Activated CD8-positive, alpha-beta T cell treated with anti-CD3 and anti-CD28 coated beads for 36 hours (primary cell): ENCODE results near the gene ANKZF1. TPM values are rescaled to one million over a fixed set of nuclear protein-coding genes. Genes with fewer than 3 reads are reported as not detected.

Experiments used
- ATAC-seq: fragments of 200-7000 bp; cut with Tn5 transposase; one replicate; pipeline ENCODE4 v1.10.0; 2021; ENCODE audit warnings: mild to moderate bottlenecking, moderate library complexity
- CTCF ChIA-PET: fragments of 350-600 bp; sonication (Branson Sonifier 250); formaldehyde crosslinking; loops from one replicate; lab custom pipeline; 2021; ENCODE audit warnings: antibody characterized with exemption; lab: Charles Lee
- POLR2A ChIA-PET: fragments of 350-600 bp; sonication (Branson Sonifier 250); formaldehyde crosslinking; loops from one replicate; lab custom pipeline; 2021; ENCODE audit warnings: antibody characterized with exemption; lab: Charles Lee
- DNase-seq: peaks from one replicate; pipeline ENCODE4 v3.0.0-alpha.2; 2020
- H3K27ac Mint-ChIP-seq: one replicate; pipeline ENCODE4 v1.8.0; 2021; ENCODE audit warnings: mild to moderate bottlenecking, mixed read lengths
- H3K27me3 Mint-ChIP-seq: one replicate; pipeline ENCODE4 v1.8.0; 2021; ENCODE audit warnings: mixed read lengths
- H3K36me3 Mint-ChIP-seq: one replicate; pipeline ENCODE4 v1.8.0; 2021; ENCODE audit warnings: low read depth, mixed read lengths
- H3K4me1 Mint-ChIP-seq: one replicate; pipeline ENCODE4 v1.8.0; 2021; ENCODE audit warnings: low read depth, mixed read lengths
- H3K4me3 Mint-ChIP-seq: one replicate; pipeline ENCODE4 v1.8.0; 2021; ENCODE audit warnings: mild to moderate bottlenecking, moderate library complexity, mixed read lengths
- H3K9me3 Mint-ChIP-seq: one replicate; pipeline ENCODE4 v1.8.0; 2021; ENCODE audit warnings: mixed read lengths
- CTCF ChIP-seq: fragments of 200-600 bp; IDR thresholded peaks from one replicate; pipeline ENCODE4 v1.8.0; 2022; ENCODE audit warnings: antibody characterized with exemption, mild to moderate bottlenecking
- intact Hi-C: fragments of 100-400 bp; cut with micrococcal nuclease; formaldehyde crosslinking; loops from one replicate; pipeline ENCODE4 v1.10.0; 2022
- total RNA-seq, 2 experiments: library from RNA; stranded (reverse); gene quantifications; one replicate each; pipeline ENCODE4 v1.2.3, GENCODE V29; 2021

ANKZF1 gene
- total RNA-seq, 2 experiments from 2014 or later: 216 to 217 TPM

- ATAC-seq: no peak
- TF ChIP-seq CTCF: no peak
- H3K27me3 Mint-ChIP-seq: no peaks in the 10 kb centered on the region
- CTCF ChIA-PET: interaction anchor here (0.9 to 2.7 kb wide), 9 partner anchors 34 to 159 kb away, joined by 3 to 10 read pairs (median 3); partner anchors contain the start of genes NHEJ1 and TUBA4A
- no peak for DNase-seq
- no peaks in the 10 kb centered on the region for H3K9me3 Mint-ChIP-seq
- intact Hi-C loops: no loop called here
- H3K27ac Mint-ChIP-seq: no peak overlapping the region
- peaks cover 33% of the 10 kb centered on the region for H3K4me1 Mint-ChIP-seq
- no peak overlapping the region for H3K4me3 Mint-ChIP-seq
- POLR2A ChIA-PET: interaction anchor here (0.9 to 3.8 kb wide), 5 partner anchors 14 to 67 kb away, joined by 3 to 15 read pairs (median 4); partner anchors contain the start of gene ANKZF1
- H3K36me3 Mint-ChIP-seq: peaks cover 54% of the 10 kb centered on the region
Observed at GRCh38 chr2:219215871-219216534, 13.6 kb upstream of the ANKZF1 start.

- no peak for ATAC-seq
- peak overlapping the region; percentile 45 for H3K4me3 Mint-ChIP-seq
- CTCF ChIA-PET: interaction anchor here (0.9 to 2.7 kb wide), 8 partner anchors 34 to 159 kb away, joined by 3 to 10 read pairs (median 3); partner anchors contain the start of genes NHEJ1 and TUBA4A
Observed at GRCh38 chr2:219216535-219216915, 13.1 kb upstream of the ANKZF1 start.

GRCh38 chr2:219218217-219218731 lies 11.3 kb upstream of the ANKZF1 start:
- no peak for TF ChIP-seq CTCF
- DNase-seq: peak; percentile 19
- intact Hi-C loops: no loop called here
- ATAC-seq: peak; percentile 42
- ChIA-PET POLR2A (interaction anchor here (0.7 to 4.6 kb wide), 17 partner anchors 11 to 169 kb away, joined by 3 to 60 read pairs (median 6); partner anchors contain the start of genes ANKZF1, ATG9A, CNPPD1 and DNAJB2), CTCF (interaction anchor here (1.0 to 2.8 kb wide), 8 partner anchors 12 to 77 kb away, joined by 3 to 19 read pairs (median 6); partner anchors contain the start of genes ANKZF1, ATG9A and ZFAND2B)
- no peaks in the 10 kb centered on the region for H3K27me3 Mint-ChIP-seq
- peak overlapping the region; percentile 88 for H3K4me3 Mint-ChIP-seq
- H3K9me3 Mint-ChIP-seq: no peaks in the 10 kb centered on the region
- H3K4me1 Mint-ChIP-seq: peaks cover 25% of the 10 kb centered on the region
- peaks cover 51% of the 10 kb centered on the region for H3K36me3 Mint-ChIP-seq
- H3K27ac Mint-ChIP-seq: peak overlapping the region; percentile 77

More at GRCh38 chr2:219216535-219216915, 13.1 kb upstream of the ANKZF1 start:
- no peak for DNase-seq
- H3K4me1 Mint-ChIP-seq: peaks cover 28% of the 10 kb centered on the region
- H3K36me3 Mint-ChIP-seq: peaks cover 54% of the 10 kb centered on the region
- POLR2A ChIA-PET: interaction anchor here (1.2 to 4.6 kb wide), 6 partner anchors 9 to 66 kb away, joined by 3 to 31 read pairs (median 8); partner anchors contain the start of gene ZFAND2B
- H3K9me3 Mint-ChIP-seq: no peaks in the 10 kb centered on the region
- H3K27ac Mint-ChIP-seq: no peak overlapping the region
- intact Hi-C loops: no loop called here
- H3K27me3 Mint-ChIP-seq: no peaks in the 10 kb centered on the region
- TF ChIP-seq CTCF: no peak

- ATAC-seq: peak; percentile 92
- Mint-ChIP-seq H3K27me3 (no peaks in the 10 kb centered on the region), H3K4me3 (peak within 1 kb of the TSS; percentile 88), H3K4me1 (peaks cover 25% of the 10 kb centered on the region), H3K9me3 (no peaks in the 10 kb centered on the region), H3K36me3 (peaks cover 53% of the 10 kb centered on the region), H3K27ac (peak within 1 kb of the TSS; percentile 77)
- intact Hi-C loops: no loop called here
- no peak for TF ChIP-seq CTCF
- POLR2A ChIA-PET: interaction anchor here (0.7 to 4.6 kb wide), 23 partner anchors 10 to 168 kb away, joined by 3 to 60 read pairs (median 5); partner anchors contain the start of genes ANKZF1, ATG9A, CNPPD1 and DNAJB2
- CTCF ChIA-PET: interaction anchor here (0.5 to 2.8 kb wide), 12 partner anchors 8 to 239 kb away, joined by 3 to 19 read pairs (median 4); partner anchors contain the start of genes ANKZF1, ATG9A and ZFAND2B
- peak; percentile 95 for DNase-seq
Observed at GRCh38 chr2:219218732-219219701, 10.6 kb upstream of the ANKZF1 start, which contains the start of gene ABCB6. Gene ABCB6 (minus strand): TSS chr2:219218958. CDS start chr2:219218673, 285 bp downstream.
